GM18520 (cell line): ENCODE measurements around the gene TGFB1I1.
"Not testable (repeated sequence)": the region's sequence is repeated elsewhere in the genome, so short reads cannot be mapped to it uniquely, and the experiment has no call there.

Experiments used
- ATAC-seq: cut with Tn5 transposase; IDR thresholded peaks from one replicate; pipeline ENCODE4 v1.9.1; 2021; ENCODE audit not compliant: unreplicated experiment

The TGFB1I1 gene

DNA sequence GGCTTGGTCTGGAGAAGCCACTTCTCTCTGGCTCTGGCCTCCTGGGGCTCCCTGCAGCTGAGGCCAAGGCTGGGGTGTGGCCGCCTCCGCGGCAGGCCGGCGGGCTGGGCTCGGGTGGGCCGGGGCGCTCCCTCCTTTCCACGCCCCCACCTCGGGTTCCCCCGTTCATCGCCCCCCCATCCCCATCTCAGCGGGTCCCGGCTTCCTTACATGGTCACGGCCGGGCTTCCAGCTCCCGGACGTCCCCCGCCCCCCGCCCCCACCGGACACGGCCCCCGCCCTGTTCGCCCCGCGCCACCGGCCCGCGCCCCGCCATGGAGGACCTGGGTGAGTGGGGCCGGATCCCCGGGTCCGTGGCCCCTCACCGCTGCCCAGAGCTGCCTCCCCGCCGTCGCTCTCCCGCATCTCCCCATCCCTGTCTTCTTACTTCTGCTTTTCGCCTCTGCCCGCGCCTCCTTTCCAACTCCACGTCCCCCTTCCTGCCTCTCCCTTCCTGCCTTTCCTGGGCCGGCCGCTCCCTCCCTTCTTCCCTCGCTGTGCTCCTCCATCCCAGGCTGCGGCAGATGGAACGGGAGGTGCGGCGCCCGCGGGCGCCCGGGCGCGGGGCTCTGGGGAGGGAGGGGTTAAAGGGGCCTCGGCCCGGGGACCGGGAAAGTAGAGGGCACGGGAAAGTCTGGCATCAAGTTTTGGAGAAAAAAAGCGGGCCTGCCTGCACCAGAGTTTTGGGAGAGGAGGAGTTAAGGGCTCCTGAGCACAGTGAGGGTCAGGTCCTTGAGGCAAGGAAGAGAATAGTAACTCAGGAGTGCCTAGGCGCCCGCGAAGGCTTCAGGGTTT is at the start of gene TGFB1I1:
TGFB1I1 (plus strand) TSS at position 278 of the 834 bp plus-strand sequence; CDS start at position 315, 37 bp downstream.
- no peak for ATAC-seq

GRCh38 chr16:31423241-31423640 is 48.7 kb upstream of the TGFB1I1 start:
- ATAC-seq, result no peak

DNA sequence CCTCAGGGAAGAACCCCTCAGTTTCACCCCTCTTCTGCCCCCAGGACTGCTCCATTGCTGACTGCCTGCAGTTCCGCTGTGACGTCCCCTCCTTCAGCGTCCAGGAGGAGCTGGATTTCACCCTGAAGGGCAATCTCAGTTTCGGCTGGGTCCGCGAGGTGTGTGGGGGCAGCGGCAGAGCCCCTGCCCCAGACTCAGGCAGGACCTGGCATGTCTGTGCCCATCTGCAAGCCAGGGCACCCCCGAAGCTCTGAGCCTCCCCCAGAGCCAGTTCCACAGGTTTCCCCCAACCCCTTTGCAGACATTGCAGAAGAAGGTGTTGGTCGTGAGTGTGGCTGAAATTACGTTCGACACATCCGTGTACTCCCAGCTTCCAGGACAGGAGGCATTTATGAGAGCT is 48.2 kb upstream of the TGFB1I1 start:
- no peak for ATAC-seq

GRCh38 chr16:31427441-31428278 is 44.3 kb upstream of the TGFB1I1 start:
- ATAC-seq, result no peak

DNA sequence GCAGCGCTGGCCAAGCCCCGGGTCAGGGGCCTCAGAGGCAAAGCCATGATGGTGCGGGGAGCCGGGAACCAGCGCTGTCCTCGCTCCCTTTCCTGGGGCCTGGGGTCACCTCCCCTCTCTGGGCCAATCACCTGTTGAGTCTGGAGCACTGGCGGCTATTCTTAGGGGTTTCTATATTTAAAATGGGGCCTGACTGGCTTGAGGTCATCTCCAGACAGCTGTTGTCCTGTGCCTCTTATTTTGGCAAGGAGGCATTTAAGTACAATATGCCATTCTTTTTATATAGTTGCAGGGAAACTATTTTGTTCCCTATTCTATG is 43.7 kb upstream of the TGFB1I1 start, which contains the start of gene COX6A2:
COX6A2 (minus strand) TSS at position 82 of the 319 bp plus-strand sequence; CDS start at position 47, 35 bp downstream.
- ATAC-seq, result no peak

GRCh38 chr16:31428638-31429247 is 43.2 kb upstream of the TGFB1I1 start:
- ATAC-seq, result no peak

- ATAC-seq, result no peak
Observed at GRCh38 chr16:31429314-31429713, 42.6 kb upstream of the TGFB1I1 start.

GRCh38 chr16:31429796-31430195 is 42.2 kb upstream of the TGFB1I1 start:
- no peak for ATAC-seq

GRCh38 chr16:31430380-31431052 is 41.4 kb upstream of the TGFB1I1 start:
- no peak for ATAC-seq

DNA sequence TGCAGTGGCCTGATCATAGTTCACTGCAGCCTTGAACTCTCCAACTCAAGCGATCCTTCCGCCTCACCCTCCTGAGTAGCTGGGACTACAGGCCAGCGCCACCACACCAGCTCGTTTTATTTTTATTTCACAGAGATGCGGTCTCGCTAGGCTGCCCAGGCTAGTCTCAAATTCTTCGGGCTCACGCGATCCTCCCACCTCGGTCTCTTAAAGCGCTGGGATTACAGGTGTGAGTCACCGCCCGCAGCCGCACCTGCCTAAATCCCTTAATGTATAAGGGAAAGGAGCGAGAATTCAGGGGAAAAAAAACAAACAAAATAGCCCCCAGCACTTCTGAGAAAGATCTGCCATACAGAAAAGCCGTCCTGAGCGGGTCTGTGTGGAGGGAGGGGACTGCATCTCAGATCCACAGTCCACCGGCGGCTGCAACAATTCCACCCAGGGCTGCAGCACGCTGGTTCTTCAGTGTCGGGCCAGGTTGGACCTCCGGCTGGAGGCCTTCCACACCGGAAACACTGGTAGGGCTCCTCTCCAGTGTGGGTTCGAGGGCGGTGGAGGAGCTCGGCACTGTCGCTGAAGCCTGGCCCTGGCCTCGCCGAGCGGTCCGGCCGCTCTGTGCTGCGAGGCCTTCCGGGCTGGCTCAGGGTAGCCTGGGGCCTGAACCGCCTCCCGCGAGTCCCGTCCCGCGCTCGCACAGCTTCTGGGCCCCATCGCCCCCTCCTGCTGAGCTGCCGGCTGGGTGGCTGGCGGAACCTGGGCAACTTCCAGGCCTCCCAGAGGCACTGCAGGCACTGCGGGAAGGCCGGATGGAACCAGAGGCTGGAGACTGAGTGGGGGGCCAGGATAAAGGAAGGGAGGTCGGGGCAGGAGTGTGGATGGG is 36.4 kb upstream of the TGFB1I1 start:
- no peak for ATAC-seq

- no peak for ATAC-seq
Observed at GRCh38 chr16:31436221-31437045, 35.5 kb upstream of the TGFB1I1 start.

DNA sequence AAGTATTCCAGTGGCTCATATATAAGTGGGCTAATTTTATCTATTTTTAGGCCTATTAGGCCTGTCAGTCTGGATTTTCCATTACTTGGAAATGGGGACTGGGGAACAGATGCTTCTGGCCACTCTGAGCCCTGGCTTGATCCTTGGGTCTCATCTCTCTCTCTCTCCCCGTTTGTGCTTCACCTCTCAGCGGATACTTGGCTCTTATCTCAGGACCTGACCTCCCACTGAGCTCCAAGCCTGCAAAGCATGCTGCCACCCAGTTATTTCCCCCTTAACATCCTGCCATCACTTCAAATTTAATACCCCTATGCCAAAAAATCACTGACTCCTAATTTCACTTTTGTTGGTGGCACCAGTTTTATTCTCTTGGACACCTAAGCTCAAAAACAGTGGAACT is 33.5 kb upstream of the TGFB1I1 start:
- ATAC-seq, result no peak

GRCh38 chr16:31439023-31439422 is 32.9 kb upstream of the TGFB1I1 start:
- peak; percentile 35 for ATAC-seq

DNA sequence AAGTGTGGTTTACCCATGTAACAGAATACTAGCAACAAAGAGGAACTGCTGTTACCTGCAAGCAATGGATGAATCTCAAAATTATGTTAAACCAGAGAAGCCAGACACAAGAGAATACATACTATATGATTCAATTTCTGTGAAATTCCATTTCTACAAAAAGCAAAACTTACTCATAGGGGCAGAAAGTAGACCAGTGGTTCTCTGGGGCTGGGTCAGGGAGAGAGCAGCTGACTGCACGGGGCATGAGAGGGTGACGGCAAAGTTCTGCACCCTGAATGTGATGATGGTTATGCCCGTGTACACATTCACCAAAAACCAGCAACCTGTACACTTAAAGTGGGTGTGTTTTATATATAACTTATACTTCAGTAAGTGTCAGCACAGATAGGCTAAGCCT is 32.4 kb upstream of the TGFB1I1 start:
- no peak for ATAC-seq

- no peak for ATAC-seq
Observed at GRCh38 chr16:31440516-31441184, 31.3 kb upstream of the TGFB1I1 start.

DNA sequence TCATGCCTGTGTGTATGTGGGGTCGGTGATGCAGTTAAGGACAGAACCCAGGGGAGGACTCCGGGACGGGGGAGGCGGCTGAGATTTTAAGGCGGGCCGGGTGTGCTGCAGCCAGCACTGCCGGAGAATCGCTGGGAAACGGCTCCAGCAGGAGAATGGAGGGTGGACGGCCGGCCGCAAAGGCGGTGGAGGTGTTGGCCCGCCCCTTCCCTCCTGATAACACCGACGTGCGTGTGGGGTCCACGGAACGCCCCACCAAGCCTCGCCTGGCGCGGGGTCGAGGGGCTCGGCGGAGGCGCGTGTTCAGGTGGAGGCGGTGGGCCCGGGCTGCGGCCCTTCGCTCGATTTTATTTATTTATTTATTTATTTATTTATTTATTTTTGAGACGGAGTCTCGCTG is 30.0 kb upstream of the TGFB1I1 start:
- no peak for ATAC-seq

- not testable (repeated sequence) for ATAC-seq
Observed at GRCh38 chr16:31445931-31446330, 26.0 kb upstream of the TGFB1I1 start.

DNA sequence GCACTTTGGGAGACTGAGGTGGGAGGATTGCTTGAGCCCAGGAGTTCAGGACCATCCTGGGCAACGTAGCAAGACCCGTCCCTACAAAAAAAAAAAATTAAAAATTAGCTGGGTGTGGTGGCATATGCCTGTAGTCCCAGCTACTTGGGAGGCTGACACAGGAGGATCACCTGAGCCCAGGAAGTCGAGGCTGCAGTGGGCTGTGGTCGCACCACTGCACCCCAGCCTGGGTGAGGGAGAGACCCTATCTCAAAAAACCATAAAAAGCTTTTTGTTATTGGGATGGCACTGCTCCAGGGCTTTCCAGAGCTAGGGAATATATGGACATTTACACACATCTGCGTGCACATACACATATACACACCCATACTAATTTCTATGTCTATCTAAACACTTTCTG is 20.8 kb upstream of the TGFB1I1 start:
- no peak for ATAC-seq
